Astrocyte (in vitro differentiated cells and primary cell): ENCODE data around the gene SETD2.

Experiments used
- CTCF ChIP-seq: IDR thresholded peaks from 2 replicates; pipeline ENCODE4 v1.5.1; 2011; ENCODE audit warnings: low read depth, mild to moderate bottlenecking, inconsistent platforms, low read length, moderate library complexity; ENCODE audit not compliant: insufficient read depth
- EZH2 ChIP-seq: IDR thresholded peaks from 2 replicates; pipeline ENCODE4 v1.6.1; 2012; ENCODE audit warnings: mild to moderate bottlenecking, low read length, inconsistent platforms; ENCODE audit not compliant: insufficient read depth

- TF ChIP-seq CTCF (no peak), EZH2 (no peak)
Measured at GRCh38 chr3:46979958-46980497, 183.9 kb downstream of the SETD2 start.
